Subcutaneous abdominal adipose tissue (tissue), 5 donors: ENCODE data around the gene CSF2RB.

Experiments used
- H3K27ac ChIP-seq: one replicate; pipeline ENCODE4 v1.7.0; 2013; ENCODE audit warnings: low read depth, mild to moderate bottlenecking, inconsistent platforms, low read length, moderate library complexity
- H3K27me3 ChIP-seq, 5 donors: one replicate each; pipeline ENCODE4 v1.7.0; 2013; ENCODE audit warnings: low read length in 5 of 5, inconsistent platforms in 1 of 5; ENCODE audit not compliant: control insufficient read depth in 5 of 5, insufficient read depth in 4 of 5
- H3K36me3 ChIP-seq, 5 donors: one replicate each; pipeline ENCODE4 v1.7.0; 2013; ENCODE audit warnings: low read length in 5 of 5; ENCODE audit not compliant: control insufficient read depth in 5 of 5, insufficient read depth in 5 of 5
- H3K4me1 ChIP-seq, 5 donors: one replicate each; pipeline ENCODE4 v1.7.0; 2013; ENCODE audit warnings: low read length in 5 of 5, mild to moderate bottlenecking in 3 of 5, moderate library complexity in 1 of 5; ENCODE audit not compliant: control insufficient read depth in 5 of 5, insufficient read depth in 5 of 5
- H3K4me3 ChIP-seq, 5 donors: one replicate each; pipeline ENCODE4 v1.7.0; 2013; ENCODE audit warnings: low read length in 5 of 5, low read depth in 1 of 5
- H3K9ac ChIP-seq, 5 donors: one replicate each; pipeline ENCODE4 v1.7.0; 2013; ENCODE audit warnings: low read length in 5 of 5, mild to moderate bottlenecking in 4 of 5, moderate library complexity in 3 of 5
- H3K9me3 ChIP-seq, 5 donors: one replicate each; pipeline ENCODE4 v1.7.0; 2013; ENCODE audit warnings: low read length in 5 of 5; ENCODE audit not compliant: control insufficient read depth in 5 of 5
- donor health status: healthy.
- donor health status: healthy.
- donor health status: healthy.
- donor health status: healthy.
- donor health status: healthy.

Gene CSF2RB

GRCh38 chr22:36913427-36914389, at the start of gene CSF2RB:
Gene CSF2RB (plus strand): TSS chr22:36913628. CDS start chr22:36922208, 8,580 bp downstream.
- peak within 1 kb of the TSS; percentile 45 to 68 (median 60) for H3K4me3 ChIP-seq
- peaks cover 0 to 2% (median 0%) of the 10 kb centered on the region in 5 donors for H3K36me3 ChIP-seq
- H3K27ac ChIP-seq = peak within 1 kb of the TSS; percentile 46
- H3K4me1 ChIP-seq = peaks cover 0 to 15% (median 4%) of the 10 kb centered on the region in 5 donors
- H3K9me3 ChIP-seq = peaks cover 0 to 3% (median 2%) of the 10 kb centered on the region in 5 donors
- peak within 1 kb of the TSS in 3 of 5 donors; percentile 48 to 64 (median 52) for H3K9ac ChIP-seq
- H3K27me3 ChIP-seq = peaks cover 0 to 7% (median 3%) of the 10 kb centered on the region in 5 donors

DNA sequence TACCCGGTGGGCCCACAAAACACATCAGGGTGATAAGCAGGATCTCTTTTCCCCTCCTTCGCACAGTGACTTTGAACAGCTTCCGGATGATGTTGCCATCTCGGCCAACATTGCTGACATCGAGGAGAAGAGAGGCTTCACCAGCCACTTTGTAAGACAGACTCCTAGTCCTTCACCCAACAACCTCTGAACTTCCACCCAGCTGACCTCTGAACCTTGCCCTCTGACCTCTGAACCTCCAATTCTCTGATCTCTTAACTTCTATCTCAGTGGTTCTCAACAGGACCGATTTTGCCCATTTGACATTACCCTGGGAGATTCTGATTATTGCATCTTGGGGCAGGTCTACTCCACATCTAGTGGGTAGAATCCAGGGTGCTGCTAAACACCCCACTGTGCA, 49.4 kb upstream of the CSF2RB start:
- no peak overlapping the region for H3K9ac ChIP-seq
- no peak overlapping the region for H3K4me3 ChIP-seq
- H3K9me3 ChIP-seq = no peaks in the 10 kb centered on the region
- H3K4me1 ChIP-seq = peaks cover 2 to 55% (median 14%) of the 10 kb centered on the region in 5 donors
- H3K36me3 ChIP-seq = peaks cover 0 to 33% (median 0%) of the 10 kb centered on the region in 5 donors
- no peak overlapping the region for H3K27ac ChIP-seq
- peaks cover 0 to 21% (median 16%) of the 10 kb centered on the region in 5 donors for H3K27me3 ChIP-seq

DNA sequence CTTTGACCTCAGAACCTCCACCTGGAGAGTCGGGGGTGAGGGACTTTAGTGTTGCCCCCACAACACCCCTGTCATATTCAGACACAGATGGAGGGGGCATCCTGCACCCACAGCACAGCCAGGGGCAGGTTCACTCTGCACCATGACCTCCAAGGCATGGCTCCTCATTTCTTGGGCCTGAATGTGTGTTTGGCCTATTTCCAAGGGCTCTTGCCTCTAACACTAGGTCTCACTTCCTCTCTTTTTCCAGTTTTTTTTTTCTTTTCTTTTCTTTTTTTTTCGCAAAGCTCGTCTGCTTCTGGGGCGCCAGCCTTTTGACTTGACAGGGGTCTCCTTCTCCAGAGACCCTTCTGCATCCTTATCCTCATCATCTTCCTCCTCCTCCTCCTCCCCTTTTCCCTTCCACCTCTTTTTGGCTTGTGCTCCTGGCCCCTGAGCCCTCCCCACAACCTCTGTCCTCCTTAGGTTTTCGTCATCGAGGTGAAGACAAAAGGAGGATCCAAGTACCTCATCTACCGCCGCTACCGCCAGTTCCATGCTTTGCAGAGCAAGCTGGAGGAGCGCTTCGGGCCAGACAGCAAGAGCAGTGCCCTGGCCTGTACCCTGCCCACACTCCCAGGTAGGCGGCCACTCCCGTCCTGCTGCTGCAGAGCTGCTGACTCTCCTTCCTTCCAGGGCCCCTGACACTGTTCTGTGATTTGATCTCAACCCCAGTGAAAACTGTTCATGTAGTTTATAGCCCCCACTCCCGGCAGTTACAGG, 48.8 kb upstream of the CSF2RB start:
- H3K27me3 ChIP-seq = peaks cover 0 to 27% (median 17%) of the 10 kb centered on the region in 5 donors
- H3K36me3 ChIP-seq = peaks cover 0 to 33% (median 0%) of the 10 kb centered on the region in 5 donors
- no peak overlapping the region for H3K9ac ChIP-seq
- no peak overlapping the region for H3K4me3 ChIP-seq
- no peaks in the 10 kb centered on the region for H3K9me3 ChIP-seq
- peaks cover 2 to 54% (median 14%) of the 10 kb centered on the region in 5 donors for H3K4me1 ChIP-seq
- H3K27ac ChIP-seq = no peak overlapping the region

GRCh38 chr22:36865346-36865745, 48.1 kb upstream of the CSF2RB start:
- Histone ChIP-seq H3K27ac (no peak overlapping the region), H3K27me3 (peaks cover 0 to 34% (median 17%) of the 10 kb centered on the region in 5 donors), H3K4me3 (no peak overlapping the region), H3K9ac (no peak overlapping the region), H3K36me3 (peaks cover 0 to 33% (median 0%) of the 10 kb centered on the region in 5 donors), H3K4me1 (peaks cover 2 to 47% (median 14%) of the 10 kb centered on the region in 5 donors), H3K9me3 (no peaks in the 10 kb centered on the region)

DNA sequence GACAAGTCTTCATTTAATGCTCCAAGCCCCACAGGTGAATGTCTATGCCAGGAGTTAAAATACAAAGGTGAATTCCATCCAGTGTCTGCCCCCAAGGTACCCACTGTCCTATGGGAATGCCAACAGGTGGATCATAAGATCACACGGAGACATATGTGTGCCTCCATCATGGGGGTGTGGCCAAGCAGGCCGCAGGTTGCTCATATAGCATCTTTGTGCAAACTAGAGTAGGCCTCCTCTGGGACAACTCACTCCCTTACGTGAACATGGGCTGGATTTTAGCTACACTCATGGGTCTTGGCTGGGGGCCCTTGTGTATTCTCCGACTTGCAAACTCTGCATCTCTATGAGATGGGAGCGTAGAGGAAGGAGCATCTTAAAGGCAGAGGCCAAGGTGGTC, 45.7 kb upstream of the CSF2RB start:
- Histone ChIP-seq H3K4me1 (peaks cover 0 to 30% (median 12%) of the 10 kb centered on the region in 5 donors), H3K9me3 (no peaks in the 10 kb centered on the region), H3K9ac (no peak overlapping the region), H3K27ac (no peak overlapping the region), H3K36me3 (peaks cover 0 to 50% (median 2%) of the 10 kb centered on the region in 5 donors), H3K27me3 (peaks cover 10 to 41% (median 23%) of the 10 kb centered on the region in 5 donors), H3K4me3 (no peak overlapping the region)

DNA sequence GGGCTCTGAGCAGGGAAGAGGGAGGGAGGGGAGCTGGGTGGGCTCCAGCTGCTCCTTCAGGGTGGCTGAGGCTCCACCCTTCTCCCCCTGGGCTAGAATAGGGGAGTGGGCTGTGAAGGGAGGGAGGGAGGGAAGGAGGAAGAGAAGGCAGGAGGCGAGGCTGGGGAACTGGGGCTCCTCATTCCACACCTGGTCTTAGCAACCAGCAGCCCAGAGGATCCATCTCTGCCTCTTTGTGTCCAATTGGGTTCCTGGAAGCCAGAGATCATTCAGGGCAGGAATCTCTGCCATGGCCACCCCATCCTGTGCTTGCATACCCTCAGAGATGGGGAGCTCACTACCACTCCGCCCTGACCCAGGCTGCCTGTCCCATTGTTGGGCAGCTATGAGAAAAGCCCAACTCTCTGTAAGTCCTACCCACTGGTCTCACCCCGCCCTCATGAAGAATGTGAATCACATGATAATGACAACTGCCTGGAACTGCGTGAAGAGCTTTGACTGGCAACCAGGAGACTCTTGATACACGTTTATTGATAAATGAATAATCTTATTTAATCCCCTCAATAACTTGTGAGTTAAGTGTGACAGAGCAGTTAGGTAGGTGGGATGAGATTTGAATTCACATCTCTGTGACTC, 44.8 kb upstream of the CSF2RB start:
- Histone ChIP-seq H3K4me3 (no peak overlapping the region), H3K4me1 (peaks cover 2 to 28% (median 9%) of the 10 kb centered on the region in 5 donors), H3K9me3 (no peaks in the 10 kb centered on the region), H3K27ac (no peak overlapping the region), H3K9ac (no peak overlapping the region), H3K27me3 (peaks cover 8 to 41% (median 23%) of the 10 kb centered on the region in 5 donors), H3K36me3 (peaks cover 0 to 57% (median 2%) of the 10 kb centered on the region in 5 donors)

- Histone ChIP-seq H3K27ac (no peak overlapping the region), H3K27me3 (peaks cover 5 to 37% (median 21%) of the 10 kb centered on the region in 5 donors), H3K4me3 (no peak overlapping the region), H3K9me3 (no peaks in the 10 kb centered on the region), H3K9ac (no peak overlapping the region), H3K4me1 (peaks cover 2 to 21% (median 9%) of the 10 kb centered on the region in 5 donors), H3K36me3 (peaks cover 0 to 55% (median 2%) of the 10 kb centered on the region in 5 donors)
Observed at GRCh38 chr22:36870250-36870649, 43.2 kb upstream of the CSF2RB start.

DNA sequence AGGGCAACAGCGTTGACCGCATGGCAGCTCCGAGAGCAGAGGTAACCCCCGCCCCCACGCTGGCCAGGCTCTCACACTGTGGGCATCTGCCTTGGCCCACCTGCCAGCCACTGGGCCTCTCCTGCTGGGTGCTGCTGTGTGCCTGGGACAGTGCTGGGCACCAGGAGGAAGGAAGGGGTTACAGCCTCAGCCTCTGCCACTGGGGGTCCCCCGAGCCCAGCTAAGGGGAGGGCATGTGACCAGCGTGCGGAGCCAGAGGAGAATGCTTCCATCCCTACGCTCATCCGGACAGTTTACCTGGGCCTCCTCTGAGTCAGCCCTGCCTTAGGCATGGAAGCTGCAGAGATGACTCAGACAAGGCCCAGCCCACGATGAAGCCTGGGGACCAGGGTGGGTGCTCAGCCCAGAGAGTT, 41.8 kb upstream of the CSF2RB start:
- H3K4me3 ChIP-seq = no peak overlapping the region
- peaks cover 5 to 26% (median 19%) of the 10 kb centered on the region in 5 donors for H3K27me3 ChIP-seq
- peaks cover 2 to 17% (median 9%) of the 10 kb centered on the region in 5 donors for H3K4me1 ChIP-seq
- peaks cover 0 to 48% (median 2%) of the 10 kb centered on the region in 5 donors for H3K36me3 ChIP-seq
- H3K9me3 ChIP-seq = no peaks in the 10 kb centered on the region
- H3K9ac ChIP-seq = no peak overlapping the region
- no peak overlapping the region for H3K27ac ChIP-seq

DNA sequence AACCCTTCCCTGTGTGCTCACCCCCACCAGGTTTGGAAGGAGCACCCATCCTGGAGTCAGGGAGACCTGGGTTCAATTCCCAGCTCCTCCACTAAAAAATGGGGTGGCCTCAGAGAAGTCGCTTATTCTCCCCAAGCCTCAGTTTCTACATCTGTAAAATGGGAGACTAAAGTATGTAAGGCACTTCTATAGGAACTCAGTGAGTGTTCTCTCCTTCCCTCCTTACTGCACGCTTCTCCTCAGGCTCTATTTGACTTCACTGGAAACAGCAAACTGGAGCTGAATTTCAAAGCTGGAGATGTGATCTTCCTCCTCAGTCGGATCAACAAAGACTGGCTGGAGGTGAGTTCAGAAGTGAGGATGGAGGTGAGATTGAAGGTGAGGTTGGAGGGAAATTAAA, 41.3 kb upstream of the CSF2RB start:
- no peak overlapping the region for H3K4me3 ChIP-seq
- peaks cover 0 to 46% (median 2%) of the 10 kb centered on the region in 5 donors for H3K36me3 ChIP-seq
- H3K27ac ChIP-seq = no peak overlapping the region
- H3K27me3 ChIP-seq = peaks cover 5 to 26% (median 18%) of the 10 kb centered on the region in 5 donors
- peaks cover 2 to 17% (median 9%) of the 10 kb centered on the region in 5 donors for H3K4me1 ChIP-seq
- no peaks in the 10 kb centered on the region for H3K9me3 ChIP-seq
- no peak overlapping the region for H3K9ac ChIP-seq
